HPDE6-E6E7 (cell line): ENCODE results near the gene PCYT1A.
"Not testable (repeated sequence)": the region's sequence is repeated elsewhere in the genome, so short reads cannot be mapped to it uniquely, and the experiment has no call there.

ENCODE experiments used
- DNase-seq: peaks from one replicate; pipeline ENCODE4 v3.0.0; 2011; ENCODE audit warnings: missing footprints; ENCODE audit errors: extremely low spot score

PCYT1A gene

DNA sequence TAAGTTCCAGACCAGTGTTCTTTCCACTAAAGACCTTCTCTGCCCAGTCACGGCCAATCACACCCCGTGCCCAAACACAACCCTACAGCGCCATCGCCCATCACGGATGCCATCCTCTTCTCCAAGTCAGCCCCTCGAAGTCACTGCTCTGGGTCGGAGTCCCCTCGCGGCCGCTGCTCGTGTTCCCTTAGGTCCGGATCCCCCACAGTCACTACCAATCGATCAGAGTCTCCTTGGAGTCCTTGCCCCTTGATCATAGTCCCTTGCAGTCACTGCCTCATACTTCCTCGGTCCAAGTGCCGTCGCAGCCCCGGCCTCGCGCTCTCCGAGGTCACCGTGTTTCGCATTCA is 461 bp downstream of the PCYT1A start:
- DNase-seq: peak; percentile 17

DNA sequence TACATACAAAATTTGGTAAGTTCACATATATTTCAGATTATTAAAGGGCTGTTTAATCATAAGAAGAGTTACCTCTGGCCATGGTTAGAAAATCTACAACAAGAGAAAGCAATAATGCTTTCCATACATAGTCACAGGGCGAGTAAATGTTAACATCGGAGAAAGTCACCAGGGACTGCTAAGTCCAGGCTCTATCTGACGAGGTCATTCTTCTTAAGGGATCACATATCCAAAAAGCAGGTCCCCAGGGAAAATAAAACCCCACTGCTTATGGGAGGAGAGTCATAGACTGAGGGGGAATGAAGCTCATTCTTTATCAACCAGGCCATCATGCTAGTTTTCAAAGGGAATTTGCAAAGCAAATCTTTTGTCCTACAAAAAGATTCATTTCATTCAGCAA is 3.1 kb downstream of the PCYT1A start:
- DNase-seq: no peak

DNA sequence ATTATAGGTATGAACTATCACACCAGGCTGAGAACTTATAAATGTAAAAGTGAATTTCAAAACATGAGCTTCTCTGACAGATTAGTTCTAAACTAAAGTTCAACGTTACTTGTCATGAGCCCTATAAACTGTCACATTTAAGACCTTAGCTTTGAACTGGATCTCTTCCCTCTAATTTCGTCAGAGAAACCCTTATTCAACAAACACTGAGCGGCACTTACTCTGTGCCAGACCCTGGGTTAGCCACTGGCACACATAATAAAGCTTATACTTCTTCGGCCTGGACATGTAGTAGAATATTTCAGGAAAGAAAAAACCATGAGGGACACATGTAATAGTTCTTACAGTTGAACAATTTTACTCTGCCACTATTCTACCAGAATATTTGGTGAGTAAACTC is 5.6 kb downstream of the PCYT1A start:
- DNase-seq: no peak

DNA sequence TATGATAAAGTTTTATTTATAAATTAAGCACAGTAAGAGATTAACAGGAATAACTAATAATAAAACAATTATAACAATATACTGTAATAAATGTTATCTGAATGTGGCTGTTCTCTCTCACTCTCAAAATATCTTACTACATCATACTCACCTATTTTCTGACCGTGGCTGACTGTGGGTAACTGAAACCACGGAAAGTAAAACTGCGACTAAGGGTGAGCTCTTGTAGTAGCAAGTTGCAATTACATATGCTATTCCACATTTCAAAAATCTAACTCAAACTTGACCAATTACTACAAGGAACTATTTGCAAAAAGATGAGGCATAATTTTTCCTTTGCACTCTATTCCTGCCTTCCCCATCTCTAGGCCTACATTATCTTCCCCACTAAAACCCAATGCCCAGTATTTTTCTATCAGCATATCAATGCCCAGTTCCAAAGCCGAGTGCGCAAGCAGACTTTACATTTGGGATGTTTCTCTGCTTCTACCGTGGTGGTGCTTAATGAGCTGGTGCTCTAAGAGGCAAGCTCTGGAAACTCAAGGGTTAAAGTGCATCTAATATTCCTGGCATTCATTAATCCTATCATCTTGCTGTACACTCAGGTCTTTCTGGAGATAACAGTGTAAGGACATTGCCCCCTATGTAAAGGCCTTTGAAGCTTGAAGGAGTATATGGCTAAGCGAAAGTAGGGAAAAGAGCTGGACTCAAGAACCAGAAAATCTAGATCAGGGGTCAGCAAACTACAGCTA is 6.7 kb downstream of the PCYT1A start:
- DNase-seq: no peak

DNA sequence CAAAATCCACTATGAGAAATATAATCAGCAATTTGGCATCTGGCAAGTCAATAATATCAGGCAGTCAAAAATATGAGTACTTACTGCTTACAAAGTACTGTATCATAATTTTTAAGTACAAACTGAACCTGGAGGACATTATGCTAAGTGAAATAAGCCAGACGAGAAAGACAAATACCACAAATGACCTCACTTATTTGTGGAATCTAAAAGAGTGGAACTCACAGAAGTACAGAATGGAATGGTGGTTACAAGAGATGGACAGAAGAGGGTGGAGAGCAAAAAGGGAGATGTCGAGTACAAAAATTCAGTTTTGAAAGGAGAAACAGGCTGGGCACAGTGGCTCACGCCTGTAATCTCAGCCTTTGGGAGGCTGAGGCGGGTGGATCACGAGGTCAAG is 12.4 kb downstream of the PCYT1A start:
- DNase-seq: no peak

DNA sequence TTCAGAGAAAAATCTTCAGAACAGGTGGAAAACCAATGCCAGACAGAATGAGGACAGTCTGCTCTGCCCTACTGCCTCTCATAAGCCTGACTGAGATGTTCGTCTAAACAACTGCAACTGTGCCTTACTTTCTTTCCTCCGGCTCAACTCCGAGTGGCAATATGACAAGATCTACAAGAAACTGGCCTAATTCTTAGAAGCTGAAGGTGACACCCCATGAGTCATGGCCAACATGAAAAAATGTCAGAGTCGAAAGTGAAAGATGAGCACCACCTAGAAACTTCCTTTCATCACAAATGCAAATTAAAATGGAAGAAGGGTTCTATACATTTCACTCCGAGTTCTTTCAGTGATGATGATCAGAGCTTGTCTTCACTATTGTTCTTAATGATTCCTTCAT is 12.9 kb downstream of the PCYT1A start:
- peak; percentile 22 for DNase-seq

DNA sequence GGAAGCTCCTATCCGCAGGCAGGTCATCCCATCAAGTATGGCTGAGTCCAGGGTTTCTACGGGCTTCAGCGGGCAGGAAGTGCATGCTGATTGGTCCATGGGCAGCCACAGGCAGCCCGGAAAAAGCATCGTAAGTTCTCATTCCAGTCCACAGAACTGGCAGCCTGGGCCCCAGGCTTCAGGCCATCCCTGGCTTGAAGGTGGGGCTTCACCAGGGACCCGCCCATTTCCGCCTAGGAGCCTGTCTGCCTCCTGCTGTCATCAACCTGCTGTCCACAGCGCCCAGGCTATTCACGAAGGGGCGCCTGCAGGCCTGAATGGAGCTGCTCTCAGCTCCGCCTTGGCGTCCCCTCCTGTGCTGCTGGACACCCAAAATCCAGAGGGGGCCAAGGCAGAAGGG is 13.9 kb downstream of the PCYT1A start:
- DNase-seq: no peak

DNA sequence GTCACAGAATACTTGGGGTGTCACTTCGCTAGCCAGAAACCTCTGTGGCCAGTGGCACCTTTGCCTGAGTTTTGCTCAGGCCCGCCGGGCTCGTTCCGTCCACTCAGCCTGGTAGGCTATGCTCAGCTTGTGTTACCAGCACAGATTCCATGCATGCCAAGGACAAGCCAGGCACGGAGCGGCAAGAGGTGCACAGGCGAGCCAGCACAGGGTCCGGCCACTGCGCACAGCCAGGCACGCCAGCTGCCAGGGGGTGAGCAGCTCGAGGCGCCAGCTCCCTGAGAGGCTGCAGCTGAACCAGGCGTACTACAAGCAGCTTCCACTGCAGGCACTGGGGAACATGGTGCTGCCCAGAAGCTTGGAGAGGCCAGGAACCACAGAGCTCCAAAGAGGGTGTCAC is 14.7 kb downstream of the PCYT1A start:
- no peak for DNase-seq

DNA sequence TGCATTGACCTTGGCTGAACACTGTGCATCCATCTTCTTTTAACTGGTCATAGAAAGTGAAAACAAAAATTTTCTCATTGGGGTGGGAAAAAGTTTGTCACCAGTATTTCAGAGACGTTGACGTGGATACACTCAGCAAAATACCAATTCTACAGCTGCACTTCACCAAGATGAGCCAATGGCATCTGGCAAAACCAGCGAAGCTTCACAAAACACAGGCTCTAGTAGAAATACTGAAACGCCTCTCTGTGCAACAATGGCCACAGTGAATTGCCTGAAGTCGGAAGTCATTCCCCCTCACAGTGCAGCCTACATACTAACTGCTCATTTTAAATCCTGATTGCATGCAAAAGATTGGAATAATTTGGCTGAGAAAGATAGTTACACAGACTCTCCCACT is 17.0 kb downstream of the PCYT1A start:
- DNase-seq: no peak

DNA sequence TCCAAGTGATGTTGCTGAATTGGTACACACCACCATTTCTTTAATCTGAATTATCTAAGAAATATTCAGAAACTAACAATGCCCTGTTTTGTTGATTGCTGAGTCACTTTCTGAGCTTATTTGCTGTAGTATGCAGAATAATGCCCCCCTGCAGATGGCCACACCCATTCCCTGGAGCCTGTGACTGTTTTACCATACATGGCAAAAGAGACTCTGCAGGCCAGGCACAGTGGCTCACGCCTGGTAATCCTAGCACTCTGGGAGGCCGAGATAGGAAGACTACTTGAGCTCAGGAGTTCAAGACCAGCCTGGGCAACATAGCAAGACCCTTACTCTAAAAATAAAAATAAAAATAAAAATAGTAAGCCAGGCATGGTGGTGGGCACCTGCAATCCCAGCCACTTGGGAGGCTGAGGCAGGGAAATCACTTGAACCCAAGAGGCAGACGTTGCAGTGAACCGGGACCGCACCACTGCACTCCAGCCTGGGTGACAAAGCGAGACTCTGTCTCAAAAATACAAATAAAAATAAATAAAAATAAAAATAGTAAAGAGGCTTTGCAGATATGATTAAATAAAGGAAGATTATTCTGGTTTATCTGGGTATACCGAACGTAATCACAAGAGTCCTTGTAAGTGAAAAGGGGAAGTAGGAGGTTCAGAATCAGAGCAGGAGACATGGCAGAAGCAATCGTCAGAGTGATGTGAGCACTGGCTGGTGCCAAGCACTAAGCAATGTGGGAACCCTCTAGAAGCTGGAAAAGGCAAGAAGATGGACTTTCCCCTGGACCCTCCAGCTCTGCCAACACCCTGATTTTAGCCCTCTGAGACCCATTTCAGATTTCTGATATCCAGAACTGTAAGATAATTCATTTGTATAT is 19.0 kb downstream of the PCYT1A start:
- no peak for DNase-seq

DNA sequence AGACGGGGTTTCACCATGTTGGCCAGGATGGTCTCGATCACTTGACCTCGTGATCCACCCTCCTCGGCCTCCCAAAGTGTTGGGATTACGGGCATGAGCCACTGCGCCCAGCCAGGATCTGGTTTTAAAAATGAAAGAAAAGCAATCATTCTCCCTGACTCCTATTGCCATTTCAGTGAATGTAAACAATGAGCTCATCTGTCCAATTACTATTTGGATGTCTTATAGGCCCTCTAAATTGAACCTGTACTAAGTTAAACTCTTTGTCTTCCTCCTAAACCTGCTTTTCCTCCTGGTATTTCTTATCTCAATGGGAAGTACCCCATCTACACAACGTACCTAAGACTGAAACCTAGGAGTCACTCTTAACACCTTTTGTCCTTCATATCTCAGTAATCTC is 23.7 kb downstream of the PCYT1A start:
- DNase-seq: no peak

DNA sequence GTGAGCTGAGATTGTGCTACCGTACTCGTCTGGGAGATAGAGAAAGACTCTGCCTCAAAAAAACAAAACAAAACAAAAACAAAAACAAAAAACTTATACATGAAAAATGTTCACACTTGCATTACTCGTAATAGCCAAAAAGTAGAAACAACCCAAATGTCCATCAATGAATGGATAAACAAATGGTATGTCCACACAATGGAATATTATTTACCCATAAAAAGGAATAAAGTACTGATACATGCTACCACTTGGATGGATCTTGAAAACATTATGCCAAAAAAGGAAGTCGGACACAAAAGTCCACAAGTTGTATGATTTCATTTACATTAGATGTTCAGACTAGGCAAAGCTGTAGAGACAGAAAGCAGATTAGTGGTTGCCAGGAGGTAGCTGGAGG is 26.7 kb downstream of the PCYT1A start:
- DNase-seq: no peak

DNA sequence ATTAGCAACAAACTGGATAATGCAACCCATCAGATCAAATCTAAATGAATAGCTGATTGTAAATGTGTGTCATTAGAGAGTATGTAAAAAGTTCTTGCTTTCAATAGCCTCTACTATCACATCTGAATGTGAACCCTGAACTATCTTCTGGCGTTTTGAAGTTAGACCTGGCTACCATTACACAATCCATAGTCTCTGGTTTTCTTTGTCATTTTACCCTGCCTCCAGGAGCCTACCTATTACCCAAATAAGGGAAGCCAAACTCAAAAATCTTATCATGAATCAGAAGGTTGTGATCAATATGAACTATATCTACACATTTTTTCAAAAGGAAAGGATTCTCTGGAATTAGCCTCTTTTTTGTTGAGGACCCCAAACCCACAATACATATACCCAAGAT is 31.8 kb downstream of the PCYT1A start:
- no peak for DNase-seq

DNA sequence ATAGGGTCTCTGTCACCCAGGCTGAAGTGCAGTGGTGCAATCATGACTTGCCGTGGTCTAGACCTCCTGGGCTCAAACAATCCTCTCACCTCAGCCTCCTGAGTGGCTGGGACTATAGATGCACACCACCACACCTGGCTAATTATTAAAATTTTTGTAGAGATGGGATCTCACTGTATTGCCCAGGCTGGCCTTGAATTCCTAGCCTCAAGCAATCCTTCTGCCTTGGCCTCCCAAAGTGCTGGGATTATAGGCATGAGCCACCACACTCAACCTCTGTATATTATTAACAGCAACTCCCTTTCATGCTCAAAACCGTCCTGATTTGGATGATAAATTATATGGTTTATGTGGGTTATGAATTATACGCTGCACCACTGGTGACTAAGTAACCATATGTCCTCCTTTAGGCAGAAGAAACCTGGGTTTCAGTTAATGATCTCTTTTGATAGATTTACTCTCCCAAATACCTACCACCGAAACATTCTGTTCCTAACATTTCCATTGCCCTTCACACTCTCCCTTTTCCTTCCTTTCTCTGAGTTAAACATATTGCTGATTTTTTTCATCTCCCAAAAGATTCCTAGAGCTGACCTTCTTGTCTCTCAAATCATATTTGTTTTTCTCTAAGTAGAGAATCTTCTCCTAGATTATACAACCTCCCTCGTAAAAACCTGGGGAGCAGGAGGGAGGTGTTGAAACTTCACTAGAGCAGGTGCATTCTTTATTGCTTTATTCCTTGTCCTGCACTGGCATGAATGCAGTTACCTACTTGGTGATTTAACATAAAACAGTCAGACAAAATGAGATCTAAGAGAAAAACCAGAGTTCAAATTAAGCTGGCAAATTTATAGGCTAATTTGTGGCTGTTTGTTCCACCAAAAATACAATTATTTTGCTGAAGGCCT is 32.9 kb downstream of the PCYT1A start:
- DNase-seq: no peak

DNA sequence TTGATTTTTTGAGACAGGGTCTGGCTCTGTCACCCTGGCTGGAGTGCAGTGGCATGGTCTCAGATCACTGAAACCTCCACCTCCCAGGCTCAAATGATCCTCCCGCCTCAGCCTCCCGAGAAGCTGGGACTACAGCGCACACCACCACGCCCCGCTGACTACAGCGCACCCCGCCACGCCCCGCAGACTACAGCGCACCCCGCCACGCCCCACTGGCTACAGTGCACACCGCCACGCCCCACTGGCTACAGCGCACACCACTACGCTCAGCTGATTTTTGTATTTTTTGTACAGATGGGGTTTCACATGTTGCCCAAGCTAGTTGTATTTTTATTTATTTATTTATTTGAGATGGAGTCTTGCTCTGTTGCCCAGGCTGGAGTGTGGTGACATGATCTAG is 35.6 kb downstream of the PCYT1A start:
- DNase-seq: no peak

DNA sequence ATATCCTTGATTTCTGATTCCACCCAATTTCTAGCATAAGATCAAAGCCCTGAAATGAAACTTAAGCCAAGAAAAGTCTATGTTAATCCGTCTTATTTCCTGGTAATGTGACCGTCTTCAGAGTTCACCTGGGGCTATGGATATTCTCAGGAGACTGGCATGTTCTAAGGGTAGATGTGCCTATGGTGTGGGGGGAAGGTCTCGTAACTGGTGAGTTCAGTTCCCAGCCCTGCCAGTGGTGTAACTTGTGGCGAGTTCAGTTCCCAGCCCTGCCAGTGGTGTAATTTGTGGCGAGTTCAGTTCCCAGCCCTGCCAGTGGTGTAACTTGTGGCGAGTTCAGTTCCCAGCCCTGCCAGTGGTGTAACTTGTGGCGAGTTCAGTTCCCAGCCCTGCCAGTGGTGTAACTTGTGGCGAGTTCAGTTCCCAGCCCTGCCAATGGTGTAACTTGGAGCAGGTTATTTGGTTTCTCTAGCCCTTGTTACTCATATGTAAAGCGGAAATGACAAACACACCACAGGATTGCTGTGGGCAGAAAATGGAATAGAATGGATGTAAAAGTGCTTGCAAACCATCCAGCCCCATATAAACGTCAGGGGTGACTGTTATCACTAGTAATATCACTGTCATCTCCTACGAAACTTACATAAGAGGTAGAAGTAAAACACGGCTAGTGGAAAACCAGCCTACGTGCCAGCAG is 40.8 kb downstream of the PCYT1A start:
- DNase-seq: no peak

DNA sequence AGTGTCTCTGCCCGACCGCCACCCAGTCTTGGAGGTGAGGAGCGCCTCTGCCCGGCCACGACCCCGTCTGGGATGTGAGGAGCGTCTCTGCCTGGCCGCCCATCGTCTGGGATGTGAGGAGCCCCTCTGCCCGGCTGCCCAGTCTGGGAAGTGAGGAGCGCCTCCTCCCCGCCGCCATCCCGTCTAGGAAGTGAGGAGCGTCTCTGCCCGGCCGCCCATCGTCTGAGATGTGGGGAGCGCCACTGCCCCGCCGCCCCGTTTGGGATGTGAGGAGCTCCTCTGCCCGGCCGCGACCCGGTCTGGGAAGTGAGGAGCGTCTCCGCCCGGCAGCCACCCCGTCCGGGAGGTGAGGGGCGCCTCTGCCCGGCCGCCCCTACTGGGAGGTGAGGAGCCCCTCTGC is 43.4 kb downstream of the PCYT1A start:
- not testable (repeated sequence) for DNase-seq

DNA sequence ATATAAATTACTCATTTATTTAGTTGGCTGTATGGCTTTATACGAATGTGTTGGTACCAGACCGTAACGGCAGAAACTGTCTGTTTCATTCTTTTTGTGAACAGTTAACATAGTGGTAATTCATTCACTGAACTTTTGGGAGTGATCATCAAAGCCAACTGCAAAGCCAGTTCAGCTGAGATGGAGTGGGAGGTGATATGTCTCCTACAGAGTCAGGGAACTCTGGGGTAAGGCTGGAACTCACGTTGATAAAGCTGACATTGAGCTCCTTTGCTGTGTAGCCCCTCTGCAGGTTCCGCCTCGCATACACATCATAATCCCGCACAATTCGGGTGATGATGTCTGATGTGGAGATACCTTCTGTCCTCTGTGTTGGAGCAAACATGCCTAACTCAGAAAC is 45.8 kb downstream of the PCYT1A start:
- DNase-seq: no peak

DNA sequence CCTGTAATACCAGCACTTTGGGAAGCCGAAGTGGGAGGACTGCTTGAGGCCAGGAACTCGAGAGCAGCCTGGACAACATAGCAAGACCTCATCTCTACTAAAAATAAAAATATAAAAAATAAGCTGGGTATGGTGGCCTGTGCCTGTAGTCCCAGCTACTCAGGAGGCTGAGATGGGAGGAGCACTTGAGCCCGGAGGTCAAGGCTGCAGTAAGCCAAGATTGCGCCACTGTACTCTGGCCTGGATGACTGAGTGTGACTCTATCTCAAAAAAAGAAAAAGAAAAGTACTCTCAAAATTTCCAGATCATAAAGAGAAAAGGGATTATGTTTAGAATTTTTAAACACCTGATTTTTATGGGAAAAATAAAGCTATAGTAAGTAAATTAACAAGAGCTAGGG is 47.1 kb downstream of the PCYT1A start:
- no peak for DNase-seq

DNA sequence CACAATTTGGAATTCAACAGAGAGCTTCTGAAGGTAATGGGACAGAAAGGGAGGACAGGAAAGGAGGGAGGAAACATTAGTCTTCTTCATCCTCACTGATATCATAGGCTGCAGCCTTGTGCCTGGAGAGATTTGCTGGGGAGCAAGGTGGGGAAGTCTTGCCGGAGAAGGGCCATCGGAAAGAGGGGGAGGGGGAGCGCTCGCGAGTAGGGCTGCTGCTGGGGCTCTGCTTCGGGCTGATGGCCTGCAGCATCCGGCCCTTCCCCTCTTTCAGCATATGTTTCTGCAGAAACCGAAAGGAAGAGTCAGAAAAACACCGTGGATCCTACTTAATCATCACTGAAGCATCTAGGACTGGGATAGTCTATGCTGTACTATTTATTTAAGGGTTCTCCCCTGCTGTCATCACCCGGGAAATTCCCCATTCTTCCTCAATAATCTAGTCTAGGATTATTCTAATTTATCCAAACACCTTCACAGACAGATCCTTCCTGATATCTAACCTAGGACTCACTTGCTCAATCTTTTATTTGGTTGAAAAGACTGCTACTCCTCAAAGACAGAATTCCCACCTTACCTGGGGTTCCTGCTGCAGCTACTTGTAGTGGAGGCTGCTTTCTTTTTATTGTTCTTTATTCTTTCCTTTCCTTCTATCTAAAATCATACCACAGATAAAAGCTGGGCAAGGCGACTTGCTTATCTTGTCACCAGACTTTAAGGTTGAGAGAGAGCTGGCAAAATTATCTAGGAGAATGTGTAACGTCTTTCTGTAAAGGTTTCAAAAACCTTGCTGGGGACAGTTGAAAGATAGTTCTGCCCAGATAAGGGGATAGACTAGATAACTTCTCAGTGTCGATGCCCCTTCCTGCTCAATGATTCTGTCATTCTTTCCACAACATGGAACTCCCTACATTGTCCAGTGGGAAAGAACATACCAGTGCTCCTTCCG is 48.6 kb downstream of the PCYT1A start:
- DNase-seq: no peak

DNA sequence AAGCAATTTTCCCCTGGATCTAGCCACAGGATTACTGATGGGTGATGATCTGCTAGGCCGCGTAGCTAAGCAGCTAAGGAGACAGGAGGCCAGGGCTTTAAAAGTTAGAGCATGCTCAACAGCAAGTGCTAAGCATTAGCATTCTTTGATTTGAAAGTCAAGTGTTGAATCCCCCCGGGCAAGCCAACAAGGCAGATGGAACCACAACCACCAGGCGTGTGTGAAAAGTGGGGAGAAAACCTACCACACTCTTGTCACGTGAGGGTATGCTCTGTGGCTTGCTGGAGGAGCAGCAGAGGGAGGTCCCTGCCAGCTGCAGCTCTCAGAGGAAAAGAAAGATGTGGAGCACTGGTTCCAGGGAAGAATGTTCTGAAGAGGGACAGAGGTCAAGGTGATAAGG is 50.3 kb downstream of the PCYT1A start:
- no peak for DNase-seq
